SIG-M5 treated with dmso at 0.1 percent for 504 hours (cell line): ENCODE data around the gene FAM174C.

ENCODE experiments used
- DNase-seq: peaks from one replicate; lab custom pipeline; 2025; ENCODE audit not compliant: unreplicated experiment; lab: John Stamatoyannopoulos, UW

The FAM174C gene

DNA sequence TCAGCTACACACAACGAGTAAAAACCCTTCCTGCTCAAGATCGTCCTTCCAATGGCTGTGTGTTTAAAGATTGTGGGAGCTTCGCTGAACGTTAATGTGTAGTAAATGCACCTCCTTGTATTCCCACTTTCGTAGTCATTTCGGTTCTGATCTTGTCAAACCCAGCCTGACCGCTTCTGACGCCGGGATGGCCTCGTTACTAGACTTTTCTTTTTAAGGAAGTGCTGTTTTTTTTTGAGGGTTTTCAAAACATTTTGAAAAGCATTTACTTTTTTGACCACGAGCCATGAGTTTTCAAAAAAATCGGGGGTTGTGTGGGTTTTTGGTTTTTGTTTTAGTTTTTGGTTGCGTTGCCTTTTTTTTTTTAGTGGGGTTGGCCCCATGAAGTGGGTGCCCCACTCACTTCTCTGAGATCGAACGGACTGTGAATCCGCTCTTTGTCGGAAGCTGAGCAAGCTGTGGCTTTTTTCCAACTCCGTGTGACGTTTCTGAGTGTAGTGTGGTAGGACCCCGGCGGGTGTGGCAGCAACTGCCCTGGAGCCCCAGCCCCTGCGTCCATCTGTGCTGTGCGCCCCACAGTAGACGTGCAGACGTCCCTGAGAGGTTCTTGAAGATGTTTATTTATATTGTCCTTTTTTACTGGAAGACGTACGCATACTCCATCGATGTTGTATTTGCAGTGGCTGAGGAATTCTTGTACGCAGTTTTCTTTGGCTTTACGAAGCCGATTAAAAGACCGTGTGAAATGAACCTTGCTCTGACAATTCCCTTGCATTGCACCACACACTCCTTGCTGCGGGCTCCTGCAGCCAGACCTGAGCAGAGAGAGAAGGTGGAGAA is 2.7 kb upstream of the FAM174C start:
- DNase-seq = no peak

DNA sequence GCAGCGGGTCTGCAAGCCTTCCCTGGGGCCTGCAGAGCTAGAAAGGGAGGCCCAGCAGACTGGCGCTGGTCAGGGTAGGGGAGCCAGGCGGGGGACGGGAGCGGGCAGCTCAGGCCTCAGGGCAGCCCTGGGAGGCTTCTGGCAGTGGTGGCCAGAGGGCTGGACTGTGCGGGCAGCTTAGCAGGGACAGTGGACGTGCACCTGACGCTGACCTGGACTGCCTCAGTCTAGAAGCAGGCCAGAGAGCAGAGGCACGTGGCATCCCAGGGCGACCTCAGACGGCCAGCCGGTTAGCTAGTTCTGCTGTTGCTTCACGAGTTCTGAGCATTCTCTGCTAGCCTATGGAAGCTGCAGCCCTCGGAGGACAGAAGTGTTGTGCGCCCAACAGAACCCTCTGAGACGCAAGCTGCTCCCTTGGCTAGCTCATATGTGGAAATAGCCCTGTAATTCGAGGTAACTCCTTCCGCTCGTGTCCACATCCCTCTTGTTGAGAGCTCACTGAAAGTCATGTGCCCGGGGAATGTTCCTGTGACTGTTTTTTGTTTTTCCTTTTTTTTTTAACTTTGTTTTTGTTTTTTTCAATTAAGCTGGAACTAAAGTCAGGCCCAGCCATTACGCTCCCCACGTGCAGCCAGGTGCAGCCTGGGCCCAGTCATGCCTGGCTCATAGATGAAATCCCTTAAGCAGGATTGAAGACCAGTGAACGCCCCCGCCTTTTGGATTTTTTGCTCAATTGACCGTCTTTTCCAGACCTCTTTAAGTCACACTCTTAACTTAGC is 1.9 kb upstream of the FAM174C start:
- DNase-seq = peak; percentile 78

DNA sequence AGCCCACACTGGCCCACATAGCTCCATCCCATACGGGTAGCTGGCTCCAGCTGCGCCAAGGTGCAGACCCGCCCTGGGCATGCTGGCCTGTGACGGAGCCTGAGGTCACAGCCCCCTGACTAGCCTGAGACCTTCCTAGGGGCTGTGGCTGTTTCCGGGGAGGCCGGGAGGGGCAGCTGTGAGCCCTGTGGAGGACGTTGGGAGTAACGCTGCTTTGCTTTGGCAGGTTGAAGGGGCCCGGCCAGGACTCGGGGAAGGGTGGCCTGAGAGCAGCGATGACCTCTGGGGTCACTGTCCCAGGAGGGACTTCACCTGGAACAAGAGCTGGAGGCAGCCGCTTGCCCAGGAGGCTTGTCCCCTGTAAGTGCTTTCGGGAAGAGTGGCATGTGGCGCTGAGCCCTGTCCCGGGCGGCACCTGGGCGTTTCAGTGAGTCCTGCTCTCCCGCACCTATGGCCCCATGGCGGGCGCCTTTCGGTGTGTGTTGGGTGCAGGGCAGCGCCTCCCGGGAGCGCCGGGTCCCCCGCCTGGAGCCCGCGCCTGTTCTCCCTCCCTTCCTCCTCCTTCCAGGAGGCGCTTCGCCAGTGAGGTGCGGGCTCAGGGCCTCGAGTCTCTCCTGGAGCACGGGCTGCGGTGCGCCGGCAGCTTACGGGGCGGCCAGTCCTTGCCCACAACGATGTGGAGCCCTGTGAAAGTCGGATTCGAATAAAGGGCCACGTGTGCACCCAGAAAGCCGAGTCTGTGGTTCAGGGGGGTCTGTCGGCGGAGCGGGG is 1.1 kb upstream of the FAM174C start:
- DNase-seq = no peak

DNA sequence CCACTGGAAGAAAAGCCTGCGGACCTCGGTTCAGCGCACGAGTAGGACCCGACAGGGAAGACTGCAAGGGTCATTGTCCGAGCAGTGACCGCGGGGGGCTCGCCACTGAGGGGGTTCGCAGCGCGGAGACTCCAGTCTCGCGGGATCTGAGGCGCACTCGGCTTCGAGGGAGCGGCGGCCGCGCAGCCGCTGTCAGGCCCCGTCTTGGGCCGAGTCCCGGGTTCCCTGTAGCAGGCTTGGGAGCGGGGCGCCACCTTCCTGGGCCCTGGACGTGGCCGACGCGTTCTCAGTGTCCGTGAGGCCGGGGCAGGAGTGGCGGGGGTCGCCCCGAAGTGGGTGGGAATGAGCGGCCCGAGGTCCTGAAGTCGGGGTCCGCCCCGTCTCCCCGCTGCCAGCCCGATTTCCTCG is 474 bp upstream of the FAM174C start:
- DNase-seq = no peak

DNA sequence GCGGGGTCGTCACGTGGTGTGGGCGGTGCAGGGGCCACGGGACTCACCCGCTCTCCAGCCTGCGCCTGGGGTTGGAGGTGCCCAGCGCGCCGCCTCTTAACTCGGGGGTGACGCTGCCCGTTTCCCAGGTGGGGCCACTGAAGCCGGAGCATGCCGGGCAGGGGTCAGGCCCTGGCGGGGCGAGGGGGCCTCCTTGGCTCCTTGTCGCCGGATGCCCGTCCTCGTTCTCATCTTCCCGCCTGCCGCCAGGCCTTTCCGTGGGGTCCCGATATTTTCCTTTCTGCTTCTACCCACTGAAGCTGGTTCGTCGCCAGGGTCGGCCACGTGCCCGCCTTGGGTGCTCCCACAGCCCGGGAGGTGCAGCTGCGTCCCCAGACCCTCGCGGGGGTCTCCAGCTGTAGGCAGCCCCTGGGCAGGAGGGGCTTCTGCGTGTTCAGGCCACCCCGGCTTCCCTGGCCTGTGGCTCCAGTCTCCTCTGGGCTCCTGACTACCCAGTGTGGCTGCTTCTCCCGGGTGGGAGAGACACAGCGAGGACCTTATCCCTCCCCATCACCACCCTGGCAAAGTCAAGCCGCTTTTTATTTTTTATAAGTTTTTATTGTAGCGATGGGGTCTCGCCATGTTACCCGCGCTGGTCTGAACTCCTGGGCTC is 772 bp downstream of the FAM174C start:
- no peak for DNase-seq

DNA sequence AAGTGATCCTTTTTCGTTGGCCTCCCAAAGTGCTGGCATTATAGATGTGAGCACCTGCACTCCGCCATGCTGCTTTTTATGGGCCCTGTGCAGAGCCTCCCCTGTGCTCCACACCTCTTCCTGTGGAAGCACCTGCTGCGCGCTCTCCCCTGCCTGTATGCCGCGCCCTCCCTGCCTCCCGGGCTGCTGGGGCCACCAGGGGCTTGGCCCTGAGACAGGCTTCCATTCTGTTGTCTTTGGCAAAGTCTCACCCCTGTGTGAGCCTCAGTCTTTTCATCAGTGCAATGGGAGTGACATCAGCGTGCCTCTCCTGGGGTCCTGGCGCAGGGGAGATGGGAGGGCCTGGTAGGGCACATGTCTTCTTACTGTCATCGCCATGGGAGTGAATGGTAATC is 1.3 kb downstream of the FAM174C start:
- DNase-seq = no peak

DNA sequence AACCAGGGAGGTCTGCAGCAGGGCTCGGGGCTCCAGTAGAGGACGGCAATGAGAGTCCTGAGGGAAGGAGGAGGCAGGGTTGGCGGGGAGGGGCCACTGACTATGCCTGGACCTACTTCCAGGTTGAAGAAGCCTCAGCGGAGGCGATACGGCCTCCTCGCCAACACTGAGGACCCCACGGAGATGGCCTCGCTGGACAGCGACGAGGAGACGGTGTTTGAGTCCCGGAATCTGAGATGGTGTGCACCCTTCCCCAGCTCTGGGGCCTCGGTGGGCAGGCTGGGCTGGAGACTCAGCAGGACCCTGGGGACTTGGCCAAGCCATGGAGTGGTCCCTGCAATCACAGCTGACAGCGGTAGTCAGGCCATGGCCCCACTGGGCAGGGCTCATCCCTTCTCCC is 1.7 kb downstream of the FAM174C start:
- DNase-seq = no peak

DNA sequence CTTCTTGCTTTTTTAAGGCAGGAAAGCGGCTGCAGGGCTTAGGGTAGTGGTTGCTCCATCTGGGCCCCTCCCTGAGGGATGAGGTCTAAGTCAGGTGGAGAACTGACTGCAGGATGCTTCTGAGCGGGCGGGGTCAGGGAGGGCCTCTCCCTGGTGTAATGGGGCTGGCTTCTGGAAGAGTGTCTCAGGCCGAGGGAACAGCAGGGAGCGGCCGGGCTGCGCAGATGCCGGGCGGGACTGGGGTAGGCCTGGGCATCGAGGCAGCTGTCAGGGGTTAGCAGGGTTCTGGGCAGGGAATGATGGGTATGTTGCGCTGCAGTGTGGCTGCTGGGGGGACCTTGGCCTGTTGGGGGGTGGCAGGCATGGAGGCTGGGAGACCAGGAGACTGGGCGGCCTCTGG is 2.7 kb downstream of the FAM174C start:
- DNase-seq = no peak

DNA sequence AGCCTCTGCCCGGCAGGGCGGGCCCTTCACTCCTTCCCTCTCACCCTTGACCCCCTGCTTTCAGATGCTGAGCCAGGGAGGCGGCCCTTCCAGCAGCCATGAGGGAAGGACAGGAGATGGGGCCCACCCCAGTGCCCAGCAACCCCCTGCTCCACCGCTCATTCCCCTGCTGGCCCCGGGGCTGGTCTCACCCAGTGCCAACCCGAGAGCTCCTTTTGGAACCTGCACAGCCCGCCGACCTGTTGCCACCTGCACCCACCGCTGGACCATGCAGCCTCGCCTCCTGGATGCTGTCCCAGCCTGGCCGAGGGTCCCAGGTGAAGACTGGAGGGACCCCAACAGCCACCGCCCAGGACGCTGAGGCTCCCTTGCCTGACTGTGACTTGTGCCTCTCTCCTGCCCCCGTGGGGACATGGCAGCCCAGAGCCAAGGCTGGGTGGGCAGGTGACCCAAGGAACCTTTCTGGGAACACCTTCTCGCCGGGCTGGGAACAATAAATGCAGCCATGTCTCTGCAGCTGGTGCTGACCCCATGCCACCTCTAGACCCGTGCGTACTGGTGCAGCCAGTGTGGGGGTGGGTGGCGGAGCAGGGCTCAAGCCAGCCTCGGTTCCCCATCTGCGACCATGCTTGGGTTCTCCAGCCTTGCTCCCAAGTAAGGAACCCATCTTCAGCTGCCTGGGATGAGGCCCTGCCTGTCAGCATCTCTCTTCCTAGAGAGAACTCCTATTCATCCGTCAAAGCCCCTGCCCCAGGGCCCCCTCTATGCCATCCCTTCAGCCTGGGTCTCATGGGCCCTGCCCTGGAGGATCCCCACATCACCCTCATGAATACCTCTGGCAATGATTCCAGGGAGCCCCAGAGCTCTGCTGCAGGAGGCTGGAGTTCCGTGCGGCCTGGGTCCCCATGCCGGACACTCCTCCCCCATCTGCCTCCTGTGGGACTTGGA is 3.7 kb downstream of the FAM174C start:
- DNase-seq = no peak

DNA sequence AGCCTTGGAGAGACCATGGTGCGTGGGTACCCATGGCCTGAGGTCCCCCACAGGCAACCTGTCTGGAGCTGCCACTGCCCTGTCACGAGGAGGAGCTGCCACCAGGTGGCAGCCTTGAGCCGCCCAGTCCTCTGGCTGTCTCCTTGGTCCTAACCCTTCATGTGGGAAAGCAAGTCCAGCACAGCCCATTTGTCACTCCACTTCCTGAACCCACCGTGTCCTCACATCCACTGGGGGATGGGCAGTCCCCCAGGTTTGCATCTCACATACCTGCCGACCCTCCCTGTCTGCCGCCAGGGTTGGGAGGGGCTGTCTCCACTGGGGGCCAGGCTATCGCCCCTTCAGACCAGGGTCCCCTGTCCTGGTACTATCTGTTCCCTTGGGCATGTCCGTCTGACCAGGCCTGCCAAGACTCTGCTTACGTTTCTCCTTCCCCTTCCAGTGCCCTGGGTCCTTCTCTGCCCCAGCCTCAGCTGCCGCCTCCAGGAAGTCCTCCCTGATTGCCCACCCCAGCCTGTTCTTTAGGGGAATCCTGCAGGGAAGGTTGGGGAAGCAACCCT is 4.5 kb downstream of the FAM174C start:
- DNase-seq = peak; percentile 63

DNA sequence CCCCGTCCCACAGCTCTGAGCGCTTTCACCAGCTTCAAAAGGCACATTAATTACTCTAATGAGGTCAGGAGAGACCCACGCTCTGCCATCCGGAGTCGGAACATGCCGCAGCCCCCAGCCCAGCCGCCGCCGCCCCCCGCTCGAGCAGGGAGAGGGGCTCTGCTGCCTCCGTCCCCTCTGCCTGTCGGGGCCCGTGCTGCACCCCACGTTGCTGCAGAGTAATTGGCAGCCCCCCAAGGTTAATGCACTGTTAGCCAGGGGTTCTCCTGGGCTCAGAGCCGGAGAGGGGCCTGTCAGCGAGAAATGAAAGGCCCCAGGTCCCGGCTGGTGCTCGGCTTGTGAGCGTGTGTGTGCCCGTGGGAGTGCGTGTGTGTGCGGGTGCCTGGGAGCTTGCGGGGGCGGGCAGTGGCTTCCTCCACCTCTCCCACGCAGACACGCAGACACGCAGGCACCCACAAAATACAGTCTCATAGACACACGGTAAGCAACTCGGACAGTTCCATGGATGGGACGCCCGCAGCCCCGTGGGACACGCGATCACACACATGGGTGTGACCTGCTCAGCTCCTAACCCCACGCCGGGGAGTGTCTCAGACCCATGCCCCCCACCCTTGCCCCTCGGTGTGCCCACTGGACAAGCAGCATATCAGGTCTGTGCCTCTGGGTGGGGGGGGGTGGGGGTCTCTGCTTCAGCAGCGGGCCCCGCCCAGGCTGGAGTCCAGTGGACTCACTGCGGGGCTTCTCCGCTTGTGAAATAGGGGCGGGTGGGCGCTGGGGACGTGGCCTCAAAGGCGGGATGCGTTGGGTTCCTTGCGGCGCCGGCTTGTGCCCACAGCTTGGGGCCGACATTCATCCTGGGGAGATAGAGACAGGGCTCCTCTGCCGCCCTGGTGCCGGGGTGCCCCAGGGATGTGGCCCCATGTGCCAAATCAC is 5.6 kb downstream of the FAM174C start:
- no peak for DNase-seq

DNA sequence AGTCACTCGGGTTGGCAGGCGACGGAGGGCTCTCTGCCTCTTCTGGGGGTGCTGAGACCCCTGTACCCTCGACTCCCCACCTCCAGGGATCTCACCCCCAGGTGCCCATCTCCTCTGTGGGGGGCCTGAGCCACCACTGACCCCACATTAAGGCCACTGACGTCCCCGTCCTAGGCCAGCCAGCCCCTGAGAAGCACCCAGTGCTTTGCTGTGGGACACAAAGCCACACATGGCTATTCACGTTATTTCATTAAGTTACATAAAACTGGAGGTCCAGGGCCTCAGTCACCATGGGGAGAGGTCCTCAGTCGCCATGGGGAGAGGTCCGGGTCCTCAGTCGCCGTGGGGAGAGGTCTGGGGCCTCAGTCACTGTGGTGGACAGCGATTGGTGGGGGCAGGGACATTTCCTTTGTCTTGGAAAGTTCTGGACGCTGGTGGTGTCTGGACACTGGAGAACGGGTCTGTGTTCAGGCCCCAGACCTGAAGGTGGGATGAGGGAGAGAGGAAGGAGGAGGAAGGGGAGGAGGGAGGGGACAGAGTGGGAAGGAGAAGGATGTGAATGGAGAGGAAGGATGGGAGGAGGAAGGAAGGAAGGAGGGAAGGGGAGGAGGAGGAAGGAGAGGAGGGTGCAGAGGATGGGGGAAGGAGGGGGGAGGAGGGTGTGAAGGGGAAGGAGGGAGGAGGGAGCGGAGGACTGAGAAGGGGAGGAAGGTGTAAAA is 6.4 kb downstream of the FAM174C start:
- no peak for DNase-seq

DNA sequence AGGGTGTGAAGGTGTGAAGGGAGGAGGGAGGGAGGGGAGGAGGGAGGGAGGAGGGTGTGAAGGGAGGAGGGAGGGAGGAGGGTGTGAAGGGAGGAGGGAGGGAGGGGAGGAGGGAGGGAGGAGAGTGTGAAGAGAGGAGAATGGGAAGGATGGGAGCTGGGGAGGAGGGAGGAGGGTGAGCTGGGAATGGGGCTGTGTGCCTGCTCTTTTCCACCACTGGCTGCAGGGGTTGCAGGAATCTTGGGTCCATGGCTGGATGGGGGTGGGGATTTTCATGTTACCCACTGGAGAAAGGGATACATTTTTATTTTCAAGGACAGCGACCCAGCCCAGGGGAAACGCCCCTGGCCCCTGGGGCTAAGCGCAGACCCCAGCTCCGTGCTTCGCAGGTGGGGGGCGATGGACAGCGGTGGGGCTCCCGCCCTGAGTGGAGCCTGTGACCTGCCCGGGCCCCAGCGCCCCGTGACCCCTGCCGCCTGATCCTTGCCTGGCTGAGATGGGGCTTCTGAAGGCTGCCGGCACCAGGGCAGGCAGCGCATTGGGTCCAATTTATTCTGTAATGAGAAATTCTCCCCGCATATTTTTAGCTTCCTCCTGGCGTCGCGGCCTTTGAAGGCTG is 7.4 kb downstream of the FAM174C start:
- DNase-seq = no peak

DNA sequence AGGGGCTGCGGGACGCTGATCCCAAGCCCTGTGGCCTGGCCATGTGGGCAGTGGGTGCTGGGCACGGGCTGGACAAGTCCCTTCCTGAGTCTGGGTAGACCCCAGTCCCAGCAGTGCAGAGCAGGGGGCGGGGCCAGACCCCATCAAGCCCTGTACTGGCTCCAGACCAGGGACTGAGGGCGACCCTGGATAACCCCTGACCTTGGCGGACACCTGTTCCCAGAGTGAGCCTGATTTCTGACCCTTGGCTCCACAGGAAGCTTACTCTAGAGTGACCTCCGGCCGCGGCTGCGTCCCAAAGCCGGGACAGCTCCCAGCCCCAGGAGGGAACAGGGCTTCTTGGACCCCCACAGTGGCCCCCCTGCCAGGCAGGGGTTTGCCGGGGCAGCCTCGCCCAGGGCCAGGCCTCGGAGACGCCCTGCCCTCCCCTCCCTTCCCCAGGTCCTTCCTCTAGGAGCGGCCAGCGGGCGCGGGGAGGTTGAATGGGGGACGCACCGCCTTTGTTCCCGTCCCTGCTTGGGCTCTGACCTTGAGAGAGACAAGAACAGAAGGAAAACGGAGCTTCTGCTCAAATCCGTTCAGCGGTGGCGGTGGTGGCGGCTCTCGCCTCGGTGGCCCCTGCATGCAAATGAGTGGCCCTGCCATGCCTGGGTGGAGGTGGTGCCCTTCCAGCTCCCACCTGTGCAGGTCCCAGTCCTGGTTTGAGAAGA is 8.0 kb downstream of the FAM174C start:
- DNase-seq = no peak

DNA sequence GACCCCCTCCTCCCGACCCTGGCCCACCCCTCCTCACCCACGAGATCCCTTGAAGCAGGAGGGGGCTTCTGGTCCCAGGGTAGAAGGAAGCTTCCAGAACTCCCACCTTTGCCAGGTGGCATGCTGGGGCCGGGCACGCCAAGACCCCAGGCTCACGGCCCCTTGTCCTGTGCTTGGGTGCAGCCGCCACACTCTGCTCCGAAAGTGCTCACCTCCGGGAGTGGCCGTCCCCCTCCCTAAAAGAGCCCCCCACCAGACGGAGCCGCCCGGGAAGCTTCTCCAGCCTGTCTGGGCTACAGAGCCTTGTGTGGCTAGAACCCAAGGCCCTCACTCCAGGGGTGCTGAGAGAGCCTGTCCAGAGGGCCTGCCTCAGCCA is 8.6 kb downstream of the FAM174C start:
- no peak for DNase-seq

DNA sequence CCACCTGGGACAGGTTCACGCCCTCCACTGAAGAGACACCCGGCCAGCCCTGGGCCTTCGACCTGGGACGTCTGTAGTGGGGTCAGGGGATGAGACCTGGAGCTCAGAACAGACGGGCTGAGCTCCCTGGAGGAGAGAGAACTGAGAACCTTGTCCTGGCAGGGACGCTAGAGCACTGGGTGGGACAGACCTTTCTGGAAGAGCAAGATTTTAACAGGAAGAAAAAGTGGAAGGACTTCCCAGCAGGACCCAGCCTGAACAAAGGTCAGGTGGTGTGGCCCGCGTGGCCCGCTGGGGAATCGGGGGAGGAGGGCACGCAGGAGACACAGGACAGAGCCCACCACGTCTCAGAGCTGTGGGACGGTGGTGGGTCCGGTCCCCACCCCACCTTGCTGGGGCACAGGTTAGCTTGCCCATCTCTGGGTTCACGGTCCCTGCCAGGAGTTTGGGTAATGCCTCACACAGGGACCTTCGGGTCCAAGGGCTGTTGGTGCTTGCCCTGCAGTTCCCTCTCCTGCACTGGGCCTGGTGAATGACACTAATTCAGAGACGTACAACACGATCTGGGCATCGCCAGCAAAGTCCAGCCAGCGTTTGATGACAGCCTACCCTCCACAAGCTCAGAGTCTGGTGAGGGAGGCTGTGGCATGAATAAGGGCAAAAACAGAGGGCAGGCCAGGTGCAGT is 9.1 kb downstream of the FAM174C start:
- no peak for DNase-seq
